NCI-H748 (cell line): ENCODE data around the gene N4BP2.
A peak's percentile ranks its signal among the peaks of the same experiment; 100 is the strongest.

Experiments
- DNase-seq: peaks from one replicate; lab custom pipeline; 2025; ENCODE audit not compliant: unreplicated experiment; lab: John Stamatoyannopoulos, UW

N4BP2 gene

DNA sequence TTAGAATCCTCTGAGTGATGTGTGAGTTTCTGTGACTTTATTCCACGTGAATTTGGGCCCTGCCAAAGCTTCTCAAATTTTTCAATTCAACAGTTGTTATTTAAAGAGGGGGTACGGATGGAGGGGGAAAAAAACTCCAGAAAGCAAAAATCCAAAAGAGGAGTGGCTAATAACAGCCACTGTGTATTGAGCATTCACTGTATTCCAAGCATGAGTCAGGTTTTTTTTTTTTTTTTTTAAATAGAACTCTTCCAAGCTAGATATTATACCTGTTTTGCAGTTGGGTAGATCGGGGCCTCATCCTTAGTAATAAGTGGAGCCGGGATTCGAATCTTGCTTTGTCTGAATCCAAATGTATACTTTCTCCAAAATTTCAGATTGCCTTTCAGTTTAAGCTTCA lies 133.8 kb downstream of the N4BP2 start:
- no peak for DNase-seq

GRCh38 chr4:40190880-40191815 lies 134.5 kb downstream of the N4BP2 start:
- DNase-seq: peak; percentile 74

DNA sequence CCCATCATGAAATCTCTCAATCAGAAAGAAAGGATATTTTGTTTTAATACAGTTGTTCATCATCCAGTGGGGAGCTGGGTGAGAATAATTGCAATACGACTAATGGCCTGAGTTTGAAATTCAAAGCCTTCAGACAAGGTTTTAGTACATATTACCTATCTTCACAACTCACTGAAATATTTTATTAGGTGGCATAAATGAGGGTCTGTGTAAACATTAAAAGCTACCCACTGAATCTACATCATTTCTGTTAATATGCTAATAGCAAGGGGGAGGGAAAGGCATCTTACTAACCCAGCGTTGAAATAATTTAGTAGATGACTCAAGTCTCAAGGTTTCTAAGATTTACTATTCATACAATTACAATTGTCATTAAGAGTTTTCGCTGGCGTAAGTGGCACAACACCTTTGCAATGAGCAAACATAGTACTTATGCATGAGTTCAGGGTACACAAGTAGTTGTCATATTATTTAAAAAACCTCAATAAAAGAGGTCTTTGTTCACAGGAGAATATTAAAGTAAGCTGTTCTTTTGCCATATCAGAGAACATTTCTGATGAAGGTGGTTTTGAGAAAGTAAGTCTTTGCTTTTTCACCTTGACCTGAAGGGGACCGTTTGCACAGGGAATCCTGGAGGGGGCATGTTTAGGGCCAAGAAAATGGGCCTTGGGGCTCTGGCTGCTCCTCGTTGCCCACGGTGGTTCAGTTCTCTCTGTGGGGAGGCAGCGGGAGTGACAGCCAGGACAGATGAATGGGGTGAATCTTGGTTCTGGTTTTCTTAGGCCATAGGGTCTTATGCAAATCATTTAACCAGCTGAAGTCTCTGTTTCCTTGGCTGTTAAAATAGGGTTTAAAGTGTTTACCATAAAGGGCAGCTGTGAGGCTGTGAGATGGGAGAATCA lies 135.7 kb downstream of the N4BP2 start:
- no peak for DNase-seq

DNA sequence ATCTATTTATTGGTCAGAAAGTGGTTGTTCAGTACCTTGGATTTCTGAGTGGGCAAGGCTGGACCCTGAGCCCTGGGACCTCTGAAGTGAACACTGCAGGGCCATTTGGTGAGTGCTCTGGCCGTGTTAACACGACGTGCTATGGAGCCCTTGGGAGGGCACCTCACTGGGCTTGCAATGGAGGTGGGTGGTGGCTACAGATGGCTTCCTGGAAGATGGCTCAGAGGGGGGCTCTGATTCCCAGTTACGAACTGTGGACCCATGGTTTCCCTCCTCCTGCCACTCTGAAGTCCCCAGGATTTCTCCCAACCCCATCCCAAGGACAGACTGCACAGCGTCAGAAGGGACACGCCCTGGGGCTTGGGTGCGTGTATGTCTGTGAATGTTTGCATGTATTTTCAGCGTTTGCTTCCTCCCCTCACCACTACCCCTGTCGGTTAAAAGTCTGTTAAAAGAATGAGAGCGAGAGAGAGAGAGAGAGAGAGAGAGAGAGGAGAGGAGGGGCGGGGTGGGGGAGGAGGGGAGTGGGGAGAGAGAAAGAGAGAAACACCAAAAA lies 136.4 kb downstream of the N4BP2 start:
- peak; percentile 9 for DNase-seq

DNA sequence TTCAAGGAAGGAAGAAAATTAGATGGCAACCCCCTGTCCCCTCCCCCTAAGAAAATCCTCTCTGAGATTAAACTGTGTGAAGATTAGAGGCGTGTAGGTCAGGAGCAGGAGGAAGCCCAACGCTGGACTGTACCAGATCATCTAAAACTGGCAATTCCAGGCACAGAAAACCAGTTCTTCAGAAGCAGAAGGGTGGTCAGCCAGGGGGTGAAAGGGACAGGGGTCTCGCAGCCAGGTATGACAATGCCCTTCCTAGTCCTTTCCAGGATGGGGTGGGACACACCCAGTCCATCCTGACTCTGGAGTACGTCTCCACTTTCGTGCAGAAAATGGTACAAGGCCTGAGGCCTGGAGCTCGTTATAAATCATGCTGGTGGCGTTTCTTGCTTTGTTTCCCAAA lies 136.9 kb downstream of the N4BP2 start:
- DNase-seq: no peak

GRCh38 chr4:40194602-40195161 lies 138.0 kb downstream of the N4BP2 start:
- DNase-seq: no peak

DNA sequence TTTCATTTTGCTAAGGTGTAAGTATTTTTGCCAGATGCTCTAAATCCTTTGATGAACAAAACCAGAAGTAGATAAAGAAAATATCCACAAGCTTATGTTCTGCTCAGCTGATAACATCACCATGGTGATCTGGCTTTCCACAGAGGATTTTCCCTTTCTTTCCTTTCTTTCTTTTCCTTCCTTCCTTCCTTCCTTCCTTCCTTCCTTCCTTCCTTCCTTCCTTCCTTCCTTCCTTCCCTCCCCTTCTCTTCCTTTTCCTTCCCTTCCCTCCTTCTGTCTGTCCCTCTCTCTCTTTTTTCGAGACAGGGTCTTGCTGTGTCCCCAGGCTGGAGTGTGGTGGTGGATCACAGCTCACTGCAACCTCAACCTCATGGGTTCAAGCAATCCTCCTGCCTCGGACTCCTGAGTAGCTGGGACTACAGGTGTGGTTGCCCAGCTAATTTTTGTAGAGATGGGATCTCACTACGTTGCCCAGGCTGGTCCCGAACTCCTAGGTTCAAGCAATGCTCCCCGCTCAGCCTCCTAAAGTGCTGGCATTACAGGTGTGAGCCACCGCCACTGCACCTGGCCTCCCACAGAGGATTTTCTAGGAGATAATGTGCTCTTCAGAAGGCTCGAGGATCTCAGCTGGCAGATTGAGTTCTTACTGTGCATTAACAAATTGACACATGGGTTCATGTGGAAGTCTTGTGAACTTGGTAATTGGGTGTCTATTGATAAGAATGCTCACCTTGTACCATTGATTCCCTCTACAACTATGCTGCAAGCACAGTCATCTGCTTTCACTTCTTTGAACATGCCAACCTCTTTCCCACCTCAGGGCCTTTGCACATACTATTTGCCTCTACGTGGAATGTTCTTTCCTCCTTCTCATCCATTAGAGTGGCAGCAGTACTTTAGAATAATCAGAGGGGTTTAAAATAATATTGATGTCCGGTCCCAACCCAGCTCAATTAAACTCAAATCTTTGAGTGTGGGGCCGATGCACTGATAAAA lies 138.8 kb downstream of the N4BP2 start:
- no peak for DNase-seq

DNA sequence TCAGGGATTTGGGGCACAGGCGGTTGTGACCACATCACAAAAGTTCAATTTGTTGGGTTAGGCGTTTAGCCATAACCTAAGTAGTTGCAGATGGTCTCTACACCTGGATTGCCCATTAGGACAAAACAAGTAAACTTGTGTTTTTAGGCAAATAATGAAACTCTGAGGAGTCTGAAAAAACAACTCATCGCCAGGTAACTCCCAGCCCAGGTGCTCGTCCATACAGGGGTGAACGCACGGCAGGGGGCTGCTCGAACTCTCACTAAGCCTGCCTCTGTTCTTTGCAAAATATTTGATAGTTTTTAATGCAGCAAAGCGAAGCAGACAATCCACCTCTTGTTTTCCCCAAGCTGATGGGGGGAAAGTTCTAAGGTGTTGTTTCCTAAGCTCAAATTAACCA lies 139.6 kb downstream of the N4BP2 start:
- no peak for DNase-seq

GRCh38 chr4:40196724-40197281 lies 140.2 kb downstream of the N4BP2 start, which contains the start of gene RHOH:
Gene RHOH (plus strand): TSS chr4:40197031. CDS start chr4:40243387, 46,356 bp downstream.
- no peak for DNase-seq

DNA sequence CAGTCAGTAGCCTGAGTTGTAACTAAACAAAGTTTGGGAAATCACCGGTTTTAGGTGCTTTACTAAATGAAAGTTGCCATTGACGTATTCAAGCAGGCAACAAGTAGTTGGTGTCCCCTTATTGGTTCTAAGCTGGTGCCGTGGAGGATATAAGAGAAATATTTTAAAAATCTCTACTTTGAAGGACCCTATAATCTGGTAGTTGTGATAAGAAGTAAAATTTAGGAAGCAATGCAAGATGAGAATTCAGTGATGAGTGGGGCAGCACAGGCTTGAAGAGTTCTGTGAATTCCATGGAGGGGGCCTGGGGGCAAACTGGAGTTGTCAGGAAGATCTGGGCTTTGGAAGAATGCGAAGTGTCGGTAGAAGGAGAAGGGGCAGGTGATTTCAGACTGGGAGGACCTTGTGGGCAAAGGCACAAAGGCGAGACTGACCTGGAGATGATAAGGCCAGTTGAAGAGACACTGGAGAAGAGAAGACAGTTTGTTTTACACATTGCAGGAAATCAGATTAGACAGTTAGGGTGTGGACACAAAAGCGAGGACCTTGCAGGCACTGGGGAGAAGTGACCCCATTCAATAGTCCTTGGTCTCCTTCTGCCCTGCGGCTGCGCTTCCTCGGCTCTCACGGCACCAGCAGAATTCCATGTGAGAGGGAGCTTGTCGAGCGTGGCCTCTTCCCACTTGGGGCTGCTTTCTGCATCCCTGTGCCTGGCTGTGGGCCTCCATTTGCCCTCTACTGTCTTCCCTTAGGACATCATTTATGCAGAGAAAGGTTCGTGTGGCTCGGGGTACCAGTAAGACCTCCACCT lies 141.4 kb downstream of the N4BP2 start:
- no peak for DNase-seq

DNA sequence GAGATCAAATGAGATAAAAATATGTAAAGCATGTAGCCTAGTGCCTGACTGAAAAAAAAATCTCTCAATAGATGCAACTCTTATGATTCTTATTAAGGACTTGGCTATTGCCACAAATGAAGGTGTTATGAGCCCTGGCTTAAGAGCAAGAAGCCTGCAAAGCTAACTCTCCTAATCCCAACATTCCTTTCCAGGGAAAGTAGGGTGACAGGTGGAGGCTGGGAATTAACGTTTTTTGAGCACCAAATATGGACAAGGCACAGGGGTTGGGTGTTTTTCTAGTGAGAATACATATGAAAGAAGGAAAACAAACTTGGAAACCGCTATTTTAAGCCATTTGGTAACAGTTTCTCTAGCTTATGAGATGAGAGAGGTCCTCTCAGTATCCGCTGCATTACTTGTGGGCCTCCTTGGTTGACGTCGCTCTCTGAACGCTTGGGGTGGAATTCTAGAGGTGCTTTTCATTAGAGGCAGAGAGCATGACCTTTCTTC lies 142.6 kb downstream of the N4BP2 start:
- no peak for DNase-seq

DNA sequence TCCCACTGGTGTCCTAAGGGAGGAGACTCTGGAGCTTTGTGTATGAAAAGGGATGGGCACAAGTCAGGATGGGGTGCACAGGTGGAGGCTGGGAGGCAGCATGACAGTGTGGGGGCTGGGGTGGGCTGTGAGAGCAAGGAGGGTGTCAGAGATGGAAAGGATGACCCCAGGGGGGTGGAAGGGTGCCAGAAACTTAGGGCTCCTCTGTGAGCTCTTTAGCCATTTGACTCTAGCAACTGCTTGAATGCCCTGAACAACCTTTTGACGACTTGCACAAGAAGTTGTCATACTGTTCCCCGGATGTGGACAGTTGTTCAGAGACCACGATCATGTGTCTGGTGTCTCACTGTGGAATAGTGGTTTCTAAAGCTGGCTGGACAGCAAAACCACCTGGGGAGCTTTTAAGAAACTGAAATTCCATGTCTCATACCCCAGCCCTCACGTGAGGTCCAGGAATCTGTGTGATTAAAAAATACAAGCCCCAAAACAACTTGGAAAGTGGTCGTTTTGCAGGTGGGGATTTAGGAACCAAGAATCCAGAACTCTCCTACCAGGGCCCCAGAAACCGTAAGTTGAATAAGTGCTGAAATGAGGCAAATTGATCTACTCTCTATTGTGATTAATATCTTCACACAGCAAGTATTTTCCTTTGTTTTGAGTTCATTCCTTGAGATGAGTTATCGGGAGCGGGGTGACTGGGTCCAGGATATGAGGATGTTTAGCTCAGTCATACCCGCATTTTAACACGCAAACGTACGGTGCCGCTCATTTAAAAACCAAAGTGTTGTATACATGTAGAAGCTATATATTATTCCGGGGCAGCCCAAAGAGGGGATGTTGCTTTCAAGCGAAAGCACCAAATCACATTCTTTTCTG lies 143.6 kb downstream of the N4BP2 start:
- no peak for DNase-seq

GRCh38 chr4:40200875-40201801 lies 144.5 kb downstream of the N4BP2 start:
- peak; percentile 70 for DNase-seq

DNA sequence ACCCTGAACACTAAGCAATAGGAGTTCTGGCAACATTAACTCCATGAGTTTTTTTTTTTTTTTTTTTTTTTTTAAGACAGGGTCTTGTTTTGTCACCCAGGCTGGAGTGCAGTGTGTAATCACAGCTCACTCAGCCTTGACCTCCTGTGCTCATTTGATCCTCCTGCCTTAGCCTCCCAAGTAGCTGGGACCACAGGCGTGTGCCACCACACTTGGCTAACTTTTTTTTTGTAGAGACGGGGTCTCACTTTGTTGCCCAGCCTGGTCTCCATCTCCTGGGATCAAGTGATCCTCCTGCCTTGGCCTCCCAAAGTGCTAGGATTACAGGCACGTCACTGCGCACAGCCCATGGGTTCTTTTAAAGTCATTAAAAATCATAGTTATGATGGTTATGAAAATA lies 145.2 kb downstream of the N4BP2 start:
- no peak for DNase-seq

GRCh38 chr4:40202474-40202873 lies 145.8 kb downstream of the N4BP2 start:
- no peak for DNase-seq

GRCh38 chr4:40204507-40205258 lies 148.0 kb downstream of the N4BP2 start:
- DNase-seq: no peak
